Right atrium auricular region (tissue), 2 donors: ENCODE data around the gene DPP8. TPM values are rescaled to one million over a fixed set of nuclear protein-coding genes. Genes with fewer than 3 reads are reported as not detected.

Source experiments
- DNase-seq: peaks from one replicate; pipeline ENCODE4 v3.0.0-alpha.2; 2019; ENCODE audit warnings: low spot score
- H3K27ac ChIP-seq, 2 donors: fragments of 200-600 bp; sonication (generic); 1 replicate in 1 of 2; 2 replicates in 1 of 2; pipeline ENCODE4 v1.5.1; 2016 to 2019
- H3K27me3 ChIP-seq, 2 donors: fragments of 200-600 bp; sonication (generic); one replicate each; pipeline versions ENCODE4 v1.5.1 to v1.6.0; 2017 to 2019
- H3K36me3 ChIP-seq: fragments of 200-600 bp; sonication (generic); one replicate; pipeline ENCODE4 v1.5.1; 2016
- H3K4me1 ChIP-seq, 2 donors: fragments of 200-600 bp; sonication (generic); one replicate each; pipeline versions ENCODE4 v1.5.1 to v1.6.0; 2017 to 2019
- H3K4me3 ChIP-seq, 2 donors: fragments of 200-600 bp; sonication (generic); 1 replicate in 1 of 2; 2 replicates in 1 of 2; pipeline ENCODE4 v1.5.1; 2017 to 2019; ENCODE audit warnings: mild to moderate bottlenecking in 1 of 2, moderate library complexity in 1 of 2
- H3K9me3 ChIP-seq, 2 donors: fragments of 200-600 bp; sonication (generic); one replicate each; pipeline ENCODE4 v1.5.1; 2019
- CTCF ChIP-seq, 2 donors: fragments of 200-600 bp; sonication (generic); IDR thresholded peaks; one replicate each; pipeline ENCODE4 v1.5.1; 2019; ENCODE audit warnings: antibody characterized with exemption in 2 of 2
- total RNA-seq, 2 donors: library from RNA; depleted of rRNA; stranded (reverse); fragments of >200 nt; gene quantifications; one replicate each; pipeline ENCODE4 v1.1.0, GENCODE V29; 2016

Gene DPP8
- total RNA-seq, 2 donors from 2014 or later: 22.2 to 28.8 TPM

- Histone ChIP-seq H3K27ac (no peak overlapping the region), H3K4me3 (no peak overlapping the region), H3K36me3 (peaks cover 41% of the 10 kb centered on the region), H3K27me3 (no peaks in the 10 kb centered on the region), H3K9me3 (no peaks in the 10 kb centered on the region), H3K4me1 (peaks cover 0 to 18% of the 10 kb centered on the region in 2 donors)
- DNase-seq: no peak
- TF ChIP-seq CTCF (IDR thresholded peaks at IDR 0.05): no peak
These were observed 8.2 kb downstream of the DPP8 start for GRCh38 chr15:65509321-65509720.

- no peak for TF ChIP-seq CTCF (IDR thresholded peaks at IDR 0.05)
- Histone ChIP-seq H3K27ac (no peak overlapping the region), H3K36me3 (peaks cover 60% of the 10 kb centered on the region), H3K27me3 (no peaks in the 10 kb centered on the region), H3K4me3 (no peak overlapping the region), H3K4me1 (no peaks in the 10 kb centered on the region), H3K9me3 (no peaks in the 10 kb centered on the region)
- DNase-seq: no peak
These were observed 23.4 kb downstream of the DPP8 start for GRCh38 chr15:65494076-65494475.

GRCh38 chr15:65484876-65485275, 32.6 kb downstream of the DPP8 start:
- DNase-seq: no peak
- no peak for TF ChIP-seq CTCF (IDR thresholded peaks at IDR 0.05)
- no peak overlapping the region for H3K4me3 ChIP-seq
- H3K27me3 ChIP-seq: no peaks in the 10 kb centered on the region
- H3K4me1 ChIP-seq: no peaks in the 10 kb centered on the region
- peaks cover 73% of the 10 kb centered on the region for H3K36me3 ChIP-seq
- no peak overlapping the region for H3K27ac ChIP-seq
- H3K9me3 ChIP-seq: no peaks in the 10 kb centered on the region

GRCh38 chr15:65476903-65477302, 40.6 kb downstream of the DPP8 start:
- Histone ChIP-seq H3K36me3 (peaks cover 67% of the 10 kb centered on the region), H3K4me1 (no peaks in the 10 kb centered on the region), H3K27ac (no peak overlapping the region), H3K4me3 (no peak overlapping the region), H3K27me3 (no peaks in the 10 kb centered on the region), H3K9me3 (no peaks in the 10 kb centered on the region)
- no peak for TF ChIP-seq CTCF (IDR thresholded peaks at IDR 0.05)
- DNase-seq: no peak

- Histone ChIP-seq H3K27ac (no peak overlapping the region), H3K4me1 (no peaks in the 10 kb centered on the region), H3K9me3 (no peaks in the 10 kb centered on the region), H3K4me3 (no peak overlapping the region), H3K27me3 (no peaks in the 10 kb centered on the region), H3K36me3 (peaks cover 54% of the 10 kb centered on the region)
- TF ChIP-seq CTCF (IDR thresholded peaks at IDR 0.05): no peak
- DNase-seq: no peak
These were observed 46.6 kb downstream of the DPP8 start for GRCh38 chr15:65470866-65471265.

GRCh38 chr15:65468229-65468909, 49.1 kb downstream of the DPP8 start:
- Histone ChIP-seq H3K36me3 (peaks cover 65% of the 10 kb centered on the region), H3K27me3 (no peaks in the 10 kb centered on the region), H3K4me3 (no peak overlapping the region), H3K9me3 (no peaks in the 10 kb centered on the region), H3K4me1 (no peaks in the 10 kb centered on the region), H3K27ac (no peak overlapping the region)
- DNase-seq: no peak
- no peak for TF ChIP-seq CTCF (IDR thresholded peaks at IDR 0.05)
